ENCODE measurements around the gene CDRT4.
A peak's percentile ranks its signal among the peaks of the same experiment; 100 is the strongest.

Gene CDRT4

DNA sequence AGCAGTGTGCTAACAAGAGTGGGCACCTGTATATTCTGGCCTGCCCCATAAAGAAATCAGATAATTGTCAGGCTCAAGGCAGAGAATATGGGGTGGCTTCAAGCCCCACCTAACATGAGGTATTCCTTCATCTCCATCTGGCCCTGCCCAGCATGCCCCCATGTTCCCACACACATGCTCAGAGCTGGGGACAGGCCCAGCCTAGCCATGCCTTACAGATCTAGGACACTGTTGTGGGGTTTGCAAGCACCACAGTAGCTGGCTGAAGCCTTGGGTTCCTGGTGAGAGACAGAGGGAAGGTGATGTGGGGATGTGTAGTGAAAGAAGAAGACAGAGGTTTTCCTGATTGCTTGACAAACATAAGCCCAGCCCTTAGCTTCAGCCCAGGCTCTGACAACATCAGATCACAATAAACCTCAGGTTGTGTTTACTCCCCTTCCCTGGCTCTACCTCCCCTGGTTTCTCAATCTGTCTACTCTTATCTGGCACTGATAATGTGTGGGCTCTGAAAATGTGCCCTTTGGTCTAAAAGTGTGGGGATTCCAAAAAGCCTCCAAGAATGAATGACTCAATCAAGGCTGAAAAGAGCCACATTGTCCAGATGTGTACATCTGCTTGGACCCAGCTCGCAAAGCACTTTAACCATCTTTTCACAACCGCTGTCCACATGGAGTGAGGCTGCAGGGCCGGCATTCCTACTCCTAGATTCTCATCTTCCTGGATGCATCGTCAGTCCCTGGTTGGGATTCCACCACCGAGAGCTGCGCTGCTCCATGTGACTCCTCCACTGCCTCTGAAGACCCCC lies 34.4 kb downstream of the CDRT4 start:
- H3K4me3 ChIP-seq (ENCODE audit: low read length), result no peak overlapping the region
- DNase-seq (ENCODE audit: low read depth), result no peak
- TF ChIP-seq, protein P1, sequence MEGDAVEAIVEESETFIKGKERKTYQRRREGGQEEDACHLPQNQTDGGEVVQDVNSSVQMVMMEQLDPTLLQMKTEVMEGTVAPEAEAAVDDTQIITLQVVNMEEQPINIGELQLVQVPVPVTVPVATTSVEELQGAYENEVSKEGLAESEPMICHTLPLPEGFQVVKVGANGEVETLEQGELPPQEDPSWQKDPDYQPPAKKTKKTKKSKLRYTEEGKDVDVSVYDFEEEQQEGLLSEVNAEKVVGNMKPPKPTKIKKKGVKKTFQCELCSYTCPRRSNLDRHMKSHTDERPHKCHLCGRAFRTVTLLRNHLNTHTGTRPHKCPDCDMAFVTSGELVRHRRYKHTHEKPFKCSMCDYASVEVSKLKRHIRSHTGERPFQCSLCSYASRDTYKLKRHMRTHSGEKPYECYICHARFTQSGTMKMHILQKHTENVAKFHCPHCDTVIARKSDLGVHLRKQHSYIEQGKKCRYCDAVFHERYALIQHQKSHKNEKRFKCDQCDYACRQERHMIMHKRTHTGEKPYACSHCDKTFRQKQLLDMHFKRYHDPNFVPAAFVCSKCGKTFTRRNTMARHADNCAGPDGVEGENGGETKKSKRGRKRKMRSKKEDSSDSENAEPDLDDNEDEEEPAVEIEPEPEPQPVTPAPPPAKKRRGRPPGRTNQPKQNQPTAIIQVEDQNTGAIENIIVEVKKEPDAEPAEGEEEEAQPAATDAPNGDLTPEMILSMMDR (conservative IDR thresholded peaks at IDR 0.05; ENCODE audit: low read depth, low read length), result no peak

DNA sequence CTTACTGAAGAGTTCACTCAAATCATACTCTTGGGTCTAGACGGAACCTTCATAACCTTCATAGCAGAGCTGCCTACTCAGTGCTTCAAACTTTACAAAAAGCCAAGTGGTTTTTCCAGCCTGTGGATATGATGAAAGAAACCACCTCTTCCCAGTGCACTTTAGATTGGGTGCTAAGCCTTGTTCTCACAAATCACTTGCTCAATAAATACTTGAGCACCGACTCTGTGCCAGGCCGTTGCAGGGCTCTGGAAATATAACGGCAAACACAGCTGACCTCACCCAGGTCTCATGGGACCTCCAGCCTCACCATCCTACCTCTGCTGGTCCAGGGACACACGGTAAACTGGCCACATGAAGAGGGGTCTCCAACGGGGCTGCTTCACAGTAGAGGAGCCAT lies 35.7 kb downstream of the CDRT4 start:
- no peak for DNase-seq (ENCODE audit: low read depth)
- TF ChIP-seq, protein P1 (conservative IDR thresholded peaks at IDR 0.05; ENCODE audit: low read depth, low read length), result no peak
- H3K4me3 ChIP-seq (ENCODE audit: low read length), result no peak overlapping the region

DNA sequence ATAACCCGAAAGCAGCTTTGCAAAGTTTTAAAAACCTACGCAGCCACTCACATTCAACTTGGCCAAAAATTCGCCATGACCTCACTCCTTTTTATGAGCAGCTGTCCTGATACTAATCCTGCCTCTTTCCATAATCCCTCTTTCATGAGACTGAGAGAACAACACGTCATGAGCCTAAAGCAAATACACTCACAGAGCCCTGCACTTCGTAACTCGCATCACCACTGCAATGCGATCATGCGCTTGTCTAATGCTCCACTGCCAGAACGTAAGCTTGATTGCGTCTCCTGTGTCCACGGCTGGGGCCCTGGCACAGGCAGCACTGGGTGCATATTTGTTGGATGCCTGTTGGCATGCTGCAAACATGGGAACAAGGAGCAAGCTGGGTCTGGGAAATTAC lies 36.2 kb downstream of the CDRT4 start:
- DNase-seq (ENCODE audit: low read depth), result peak; percentile 100
- TF ChIP-seq, protein P1 (conservative IDR thresholded peaks at IDR 0.05; ENCODE audit: low read depth, low read length), result no peak
- H3K4me3 ChIP-seq (ENCODE audit: low read length), result no peak overlapping the region

DNA sequence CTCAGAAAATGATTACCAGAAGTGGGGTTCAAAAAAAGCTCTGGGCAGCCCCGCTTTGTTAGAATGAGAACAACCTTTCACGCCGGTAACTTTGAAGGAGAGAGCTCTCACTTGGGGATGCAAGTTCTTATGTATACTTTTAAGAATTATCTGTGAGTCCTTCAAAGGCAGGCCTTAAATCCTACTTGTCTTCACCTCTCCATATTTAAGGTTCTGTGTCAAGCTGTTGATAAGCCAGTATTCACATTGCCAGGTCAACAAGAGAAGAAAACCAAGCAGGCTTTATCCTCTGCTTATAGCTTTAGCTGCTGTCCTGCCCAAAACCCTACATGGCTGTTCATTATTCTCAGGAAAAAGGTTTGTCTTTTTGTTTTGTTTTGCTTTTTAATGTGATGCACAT lies 42.9 kb downstream of the CDRT4 start:
- TF ChIP-seq, protein P1 (conservative IDR thresholded peaks at IDR 0.05; ENCODE audit: low read depth, low read length), result no peak
- DNase-seq (ENCODE audit: low read depth), result no peak
- H3K4me3 ChIP-seq (ENCODE audit: low read length), result no peak overlapping the region

DNA sequence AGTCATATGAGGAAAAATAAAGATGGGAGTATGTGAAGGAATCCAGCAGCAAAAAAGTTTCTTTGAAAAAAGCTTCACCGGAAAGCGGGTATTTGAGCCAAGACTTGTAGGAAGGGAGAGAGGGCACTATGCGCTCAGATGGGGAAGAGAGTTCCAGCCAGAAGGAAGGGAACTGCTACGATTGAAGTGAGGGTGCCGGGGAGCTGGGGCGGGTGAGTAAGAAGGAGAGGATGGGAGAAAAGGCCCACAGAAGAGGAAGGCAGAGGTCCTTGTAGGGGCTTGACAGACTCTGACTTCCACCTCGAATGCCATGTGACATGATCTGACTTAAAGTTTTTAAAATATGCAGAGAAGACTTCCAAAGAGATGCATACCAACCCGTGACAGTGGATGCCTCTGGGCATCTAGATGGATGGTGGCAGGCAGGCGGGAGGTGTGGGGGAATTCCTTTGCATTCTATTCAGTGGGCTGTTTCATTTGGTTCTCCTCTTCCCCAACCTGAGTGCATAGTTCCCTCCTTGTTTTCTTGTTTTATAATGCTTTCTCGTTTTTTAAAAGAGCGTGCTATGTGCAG lies 44.9 kb downstream of the CDRT4 start:
- TF ChIP-seq, protein P1 (conservative IDR thresholded peaks at IDR 0.05; ENCODE audit: low read depth, low read length), result no peak
- DNase-seq (ENCODE audit: low read depth), result no peak
- H3K4me3 ChIP-seq (ENCODE audit: low read length), result no peak overlapping the region

DNA sequence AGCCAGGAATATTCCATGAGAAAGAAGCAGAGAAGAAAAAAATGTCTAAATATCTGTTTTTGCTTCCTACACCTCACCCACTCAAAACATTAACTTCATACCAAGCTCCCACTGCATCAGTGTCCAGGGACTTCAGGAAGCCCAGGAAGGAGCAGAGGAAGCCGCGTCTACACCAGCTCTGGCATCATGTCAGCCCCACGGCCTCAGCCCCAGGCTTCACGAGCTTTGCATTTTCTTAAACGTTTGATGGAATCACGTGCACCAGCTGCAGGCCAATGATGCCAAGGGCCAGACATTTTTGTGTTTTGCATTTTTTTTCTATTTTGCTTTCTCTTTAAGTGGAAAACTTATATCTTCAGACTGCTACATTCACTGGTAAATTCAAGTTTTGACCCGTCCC lies 48.6 kb downstream of the CDRT4 start:
- no peak overlapping the region for H3K4me3 ChIP-seq (ENCODE audit: low read length)
- TF ChIP-seq, protein P1 (conservative IDR thresholded peaks at IDR 0.05; ENCODE audit: low read depth, low read length), result no peak
- DNase-seq (ENCODE audit: low read depth), result no peak

Measured in retinal pigment epithelial cell (primary cell).